SU-DHL-6 (cell line): ENCODE results near the gene GNAQ.

Experiments used
- H2AFZ ChIP-seq: fragments of 200-600 bp; sonication (generic); 2 replicates; pipeline ENCODE4 v1.6.1; 2014; ENCODE audit warnings: low read depth, mild to moderate bottlenecking, moderate library complexity, mixed read lengths, antibody characterized with exemption, low read length; ENCODE audit not compliant: severe bottlenecking
- H3F3A ChIP-seq: fragments of 200-600 bp; shearing (Covaris generic); 2 replicates; pipeline ENCODE4 v1.6.0; 2016; ENCODE audit warnings: antibody characterized with exemption, mild to moderate bottlenecking; ENCODE audit not compliant: insufficient read depth
- H3K27ac ChIP-seq: fragments of 200-600 bp; sonication (generic); 2 replicates; pipeline ENCODE4 v1.5.1; 2016; ENCODE audit warnings: low read depth, mild to moderate bottlenecking, low read length, moderate library complexity, mixed read lengths
- H3K27me3 ChIP-seq: fragments of 200-600 bp; sonication (generic), shearing (Covaris generic); 2 replicates; pipeline ENCODE4 v1.6.0; 2014; ENCODE audit warnings: mild to moderate bottlenecking, low read length
- H3K36me3 ChIP-seq: fragments of 200-600 bp; sonication (generic); 2 replicates; pipeline ENCODE4 v1.6.1; 2014; ENCODE audit warnings: mild to moderate bottlenecking, low read length, mixed read lengths
- H3K4me2 ChIP-seq: fragments of 300-600, 200-600 bp; shearing (Covaris generic), sonication (generic); 2 replicates; pipeline ENCODE4 v1.6.0; 2014; ENCODE audit warnings: low read length, low read depth, mild to moderate bottlenecking; ENCODE audit not compliant: poor library complexity, severe bottlenecking
- H3K4me3 ChIP-seq: fragments of 200-600 bp; sonication (generic); 2 replicates; pipeline ENCODE4 v1.5.1; 2014; ENCODE audit warnings: antibody characterized with exemption, low read length, mild to moderate bottlenecking, mixed read lengths; ENCODE audit not compliant: insufficient read depth, poor library complexity, severe bottlenecking
- H3K79me2 ChIP-seq: fragments of 200-600 bp; sonication (generic); 2 replicates; pipeline ENCODE4 v1.6.1; 2014; ENCODE audit warnings: mild to moderate bottlenecking, low read length, moderate library complexity; ENCODE audit not compliant: insufficient read depth
- H3K9ac ChIP-seq: fragments of 200-600 bp; sonication (generic); 2 replicates; pipeline ENCODE4 v1.7.0; 2014; ENCODE audit warnings: mild to moderate bottlenecking, low read length
- H3K9me2 ChIP-seq: fragments of 200-600 bp; sonication (generic); replicated peaks from 2 replicates; pipeline ENCODE4 v1.6.1; 2014; ENCODE audit warnings: low read length; ENCODE audit not compliant: insufficient read depth
- H3K9me3 ChIP-seq: fragments of 200-600 bp; sonication (generic); 2 replicates; pipeline ENCODE4 v1.6.1; 2014; ENCODE audit warnings: low read length, mixed read lengths; ENCODE audit not compliant: insufficient read depth
- H4K20me1 ChIP-seq: fragments of 200-600 bp; sonication (generic); 2 replicates; pipeline ENCODE4 v1.6.1; 2014; ENCODE audit warnings: low read depth, mild to moderate bottlenecking, antibody characterized with exemption, low read length, moderate library complexity, mixed read lengths
- CTCF ChIP-seq: fragments of 200-600 bp; sonication (generic); IDR thresholded peaks from one replicate; pipeline ENCODE4 v1.5.1; 2017; ENCODE audit warnings: antibody characterized with exemption, mild to moderate bottlenecking, low read length, moderate library complexity; ENCODE audit not compliant: insufficient read depth, poor library complexity, severe bottlenecking
- EZH2phosphoT487 ChIP-seq: fragments of 200-600 bp; sonication (generic), shearing (Covaris generic); conservative IDR thresholded peaks from 2 replicates; pipeline ENCODE4 v1.6.1; 2018; ENCODE audit warnings: mild to moderate bottlenecking, antibody characterized with exemption, low read length, moderate library complexity, mixed read lengths

The GNAQ gene

GRCh38 chr9:77771171-77771570 lies 260.4 kb downstream of the GNAQ start:
- H3K4me2 ChIP-seq, result no peak overlapping the region
- H3K27me3 ChIP-seq, result no peaks in the 10 kb centered on the region
- no peaks in the 10 kb centered on the region for H3K36me3 ChIP-seq
- H3K9ac ChIP-seq, result no peak overlapping the region
- no peak for TF ChIP-seq EZH2phosphoT487
- no peak for TF ChIP-seq CTCF
- H3K9me3 ChIP-seq, result no peaks in the 10 kb centered on the region
- H3F3A ChIP-seq, result no peaks in the 10 kb centered on the region
- H3K79me2 ChIP-seq, result no peaks in the 10 kb centered on the region
- H3K9me2 ChIP-seq, result no peaks in the 10 kb centered on the region
- H3K4me3 ChIP-seq, result no peak overlapping the region
- no peaks in the 10 kb centered on the region for H4K20me1 ChIP-seq
- no peak overlapping the region for H3K27ac ChIP-seq
- H2AFZ ChIP-seq, result no peak overlapping the region

DNA sequence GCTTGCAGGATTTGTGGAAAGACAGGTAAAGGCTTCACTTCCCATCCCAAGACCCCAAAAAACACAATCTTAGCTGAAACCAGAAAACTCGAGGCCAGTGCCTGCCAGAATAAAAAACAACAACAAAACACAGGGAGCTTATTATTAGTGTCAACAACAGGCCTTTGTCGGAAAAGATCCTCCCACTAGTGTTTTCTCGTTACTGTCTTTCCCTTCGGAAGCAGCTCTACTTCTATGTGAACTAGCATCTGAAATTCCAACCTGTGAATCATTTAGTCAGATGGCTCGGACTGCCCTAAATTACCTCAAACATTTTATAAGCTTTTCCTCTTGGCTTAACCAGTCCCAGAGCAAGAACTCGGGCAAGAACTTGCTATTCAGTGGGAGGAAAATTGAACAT lies 261.3 kb downstream of the GNAQ start:
- TF ChIP-seq EZH2phosphoT487 (no peak), CTCF (no peak)
- Histone ChIP-seq H3K9ac (no peak overlapping the region), H3K4me2 (no peak overlapping the region), H3K4me3 (no peak overlapping the region), H3K27ac (no peak overlapping the region), H3K79me2 (no peaks in the 10 kb centered on the region), H3K27me3 (no peaks in the 10 kb centered on the region), H3K36me3 (no peaks in the 10 kb centered on the region), H3K9me3 (no peaks in the 10 kb centered on the region), H2AFZ (no peak overlapping the region), H4K20me1 (no peaks in the 10 kb centered on the region), H3F3A (no peaks in the 10 kb centered on the region), H3K9me2 (no peaks in the 10 kb centered on the region)

GRCh38 chr9:77769246-77769645 lies 262.4 kb downstream of the GNAQ start:
- no peak overlapping the region for H3K9ac ChIP-seq
- no peaks in the 10 kb centered on the region for H4K20me1 ChIP-seq
- no peaks in the 10 kb centered on the region for H3K9me2 ChIP-seq
- H3K9me3 ChIP-seq, result no peaks in the 10 kb centered on the region
- H3K27me3 ChIP-seq, result no peaks in the 10 kb centered on the region
- no peak overlapping the region for H2AFZ ChIP-seq
- no peaks in the 10 kb centered on the region for H3K36me3 ChIP-seq
- no peak for TF ChIP-seq EZH2phosphoT487
- no peak for TF ChIP-seq CTCF
- no peaks in the 10 kb centered on the region for H3K79me2 ChIP-seq
- no peak overlapping the region for H3K4me2 ChIP-seq
- H3K4me3 ChIP-seq, result no peak overlapping the region
- no peaks in the 10 kb centered on the region for H3F3A ChIP-seq
- no peak overlapping the region for H3K27ac ChIP-seq

- H3K4me2 ChIP-seq, result no peak overlapping the region
These were observed 265.0 kb downstream of the GNAQ start for GRCh38 chr9:77766587-77766986.

More at GRCh38 chr9:77766587-77766986, 265.0 kb downstream of the GNAQ start:
- Histone ChIP-seq H3K9me2 (no peaks in the 10 kb centered on the region), H3K79me2 (no peaks in the 10 kb centered on the region), H4K20me1 (no peaks in the 10 kb centered on the region), H3K27me3 (no peaks in the 10 kb centered on the region), H3K27ac (no peak overlapping the region), H3K9me3 (no peaks in the 10 kb centered on the region), H3K36me3 (no peaks in the 10 kb centered on the region), H3K4me3 (no peak overlapping the region), H3F3A (no peaks in the 10 kb centered on the region), H2AFZ (no peak overlapping the region), H3K9ac (no peak overlapping the region)
- TF ChIP-seq CTCF (no peak), EZH2phosphoT487 (no peak)
